Brain microvascular endothelial cell (primary cell): Measurements from ENCODE around the gene ORMDL1.
A peak's percentile ranks its signal among the peaks of the same experiment; 100 is the strongest.

Source experiments
- DNase-seq: peaks from one replicate; pipeline ENCODE4 v3.0.0-alpha.2; 2020
- H3K27ac ChIP-seq: fragments of 250-450 bp; sonication (Bioruptor Pico); 2 replicates; pipeline ENCODE4 v1.5.1; 2020; ENCODE audit warnings: mild to moderate bottlenecking, moderate library complexity
- H3K27me3 ChIP-seq: fragments of 250-450 bp; sonication (Bioruptor Pico); replicated peaks from 2 replicates; pipeline ENCODE4 v1.5.1; 2020; ENCODE audit warnings: mild to moderate bottlenecking
- H3K36me3 ChIP-seq: fragments of 250-450 bp; sonication (Bioruptor Pico); replicated peaks from 2 replicates; pipeline ENCODE4 v1.5.1; 2020; ENCODE audit warnings: mild to moderate bottlenecking
- H3K4me3 ChIP-seq: 2 replicates; pipeline ENCODE4 v1.5.1; 2011; ENCODE audit warnings: low read depth, mild to moderate bottlenecking, control low read depth, low read length, moderate library complexity
- in situ Hi-C: cut with HindIII; loops from 2 replicates; pipeline ENCODE4 v1.10.0; 2017; ENCODE audit warnings: low sequenced_read_pairs, low pct_ligation_motif_present
- TF ChIP-seq, protein P1 (sequence below): IDR thresholded peaks from 2 replicates; pipeline ENCODE4 v1.5.1; 2011; ENCODE audit warnings: low read depth, mild to moderate bottlenecking, moderate library complexity, low read length, control low read depth, inconsistent platforms; ENCODE audit errors: missing control alignments

Gene ORMDL1

DNA sequence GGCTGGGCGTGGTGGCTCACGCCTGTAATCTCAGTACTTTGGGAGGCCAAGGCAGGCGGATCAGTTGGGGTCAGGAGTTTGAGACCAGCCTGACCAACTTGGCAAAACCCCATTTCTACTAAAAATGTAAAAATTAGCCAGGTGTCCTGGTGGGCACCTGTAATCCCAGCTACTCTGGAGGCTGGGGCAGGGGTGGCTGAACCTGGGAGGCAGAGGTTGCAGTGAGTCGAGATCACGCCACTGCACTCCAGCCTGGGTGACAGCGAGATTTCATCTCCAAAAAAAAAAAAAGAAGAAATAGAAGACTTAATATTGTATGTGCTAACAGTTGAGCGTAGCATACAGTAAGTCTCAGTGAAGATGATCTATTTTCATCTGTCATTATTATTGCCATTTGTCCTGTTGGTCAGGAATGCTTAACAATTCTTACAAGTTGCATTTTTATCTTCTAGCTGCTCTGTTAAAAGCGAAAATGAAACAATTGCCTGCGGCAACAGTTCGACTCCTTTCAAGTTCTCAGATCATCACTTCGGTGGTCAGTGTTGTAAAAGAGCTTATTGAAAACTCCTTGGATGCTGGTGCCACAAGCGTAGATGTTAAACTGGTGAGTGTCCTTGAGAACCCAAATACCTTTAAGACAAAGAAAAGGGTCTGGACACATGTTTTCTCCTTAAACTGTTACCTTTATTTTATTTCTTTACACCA lies 7.4 kb upstream of the ORMDL1 start:
- DNase-seq = no peak
- H3K36me3 ChIP-seq = peaks cover 7% of the 10 kb centered on the region
- peak overlapping the region; percentile 9 for H3K4me3 ChIP-seq
- in situ Hi-C loops = no loop called here
- TF ChIP-seq, protein P1, sequence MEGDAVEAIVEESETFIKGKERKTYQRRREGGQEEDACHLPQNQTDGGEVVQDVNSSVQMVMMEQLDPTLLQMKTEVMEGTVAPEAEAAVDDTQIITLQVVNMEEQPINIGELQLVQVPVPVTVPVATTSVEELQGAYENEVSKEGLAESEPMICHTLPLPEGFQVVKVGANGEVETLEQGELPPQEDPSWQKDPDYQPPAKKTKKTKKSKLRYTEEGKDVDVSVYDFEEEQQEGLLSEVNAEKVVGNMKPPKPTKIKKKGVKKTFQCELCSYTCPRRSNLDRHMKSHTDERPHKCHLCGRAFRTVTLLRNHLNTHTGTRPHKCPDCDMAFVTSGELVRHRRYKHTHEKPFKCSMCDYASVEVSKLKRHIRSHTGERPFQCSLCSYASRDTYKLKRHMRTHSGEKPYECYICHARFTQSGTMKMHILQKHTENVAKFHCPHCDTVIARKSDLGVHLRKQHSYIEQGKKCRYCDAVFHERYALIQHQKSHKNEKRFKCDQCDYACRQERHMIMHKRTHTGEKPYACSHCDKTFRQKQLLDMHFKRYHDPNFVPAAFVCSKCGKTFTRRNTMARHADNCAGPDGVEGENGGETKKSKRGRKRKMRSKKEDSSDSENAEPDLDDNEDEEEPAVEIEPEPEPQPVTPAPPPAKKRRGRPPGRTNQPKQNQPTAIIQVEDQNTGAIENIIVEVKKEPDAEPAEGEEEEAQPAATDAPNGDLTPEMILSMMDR = no peak
- no peaks in the 10 kb centered on the region for H3K27me3 ChIP-seq
- H3K27ac ChIP-seq = no peak overlapping the region

DNA sequence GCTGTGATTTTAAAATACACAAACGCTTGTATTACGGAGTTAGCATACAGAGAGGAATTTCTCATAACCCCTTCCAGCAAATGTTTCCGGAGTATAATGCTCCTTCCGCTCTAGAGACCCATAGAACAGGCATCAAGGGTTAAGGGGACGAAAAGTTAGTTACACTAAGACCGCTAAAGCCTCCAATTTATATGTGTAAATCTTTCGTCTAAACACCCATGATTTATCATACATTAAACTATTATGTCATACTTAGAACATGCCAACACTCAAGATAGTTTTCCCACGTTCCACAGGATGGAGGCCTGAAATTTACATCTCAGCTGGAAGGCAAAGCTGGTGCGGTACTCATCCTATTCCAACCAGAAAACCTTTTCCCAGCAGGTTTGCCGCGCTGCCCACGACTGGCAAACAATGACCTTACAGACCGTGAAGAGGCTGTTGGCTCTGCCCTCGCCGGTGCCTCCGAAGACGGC lies 650 bp downstream of the ORMDL1 start:
- Histone ChIP-seq H3K4me3 (peak overlapping the region; percentile 91), H3K36me3 (peaks cover 19% of the 10 kb centered on the region), H3K27ac (peak overlapping the region; percentile 89), H3K27me3 (no peaks in the 10 kb centered on the region)
- TF ChIP-seq, protein P1 = no peak
- no peak for DNase-seq
- in situ Hi-C loops = no loop called here

DNA sequence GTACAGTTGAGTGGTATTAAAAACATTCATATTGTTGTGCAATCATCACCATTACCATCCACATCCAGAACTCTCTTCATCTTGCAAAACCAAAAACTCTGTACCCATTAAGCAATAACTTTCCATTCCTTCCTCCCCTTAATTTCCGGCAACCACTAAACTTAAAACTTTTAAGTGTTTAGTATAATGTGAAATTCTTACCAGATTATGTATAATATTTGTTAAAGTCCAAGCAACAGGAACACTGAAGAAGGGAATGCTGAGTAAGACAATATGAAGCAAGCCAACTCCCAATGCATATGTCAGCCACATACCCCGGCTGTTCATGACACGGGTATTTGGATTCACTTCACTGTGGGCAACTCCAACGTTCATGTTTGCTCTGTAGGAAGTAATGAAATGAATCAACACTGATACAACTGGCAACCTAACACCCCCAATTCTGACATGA lies 1.9 kb downstream of the ORMDL1 start:
- TF ChIP-seq, protein P1 = no peak
- Histone ChIP-seq H3K4me3 (peak overlapping the region; percentile 15), H3K36me3 (peaks cover 30% of the 10 kb centered on the region), H3K27me3 (no peaks in the 10 kb centered on the region), H3K27ac (peak overlapping the region; percentile 18)
- in situ Hi-C loops = no loop called here
- DNase-seq = no peak

- TF ChIP-seq, protein P1 = no peak
- Histone ChIP-seq H3K27ac (no peak overlapping the region), H3K36me3 (peaks cover 48% of the 10 kb centered on the region), H3K4me3 (no peak overlapping the region), H3K27me3 (no peaks in the 10 kb centered on the region)
- in situ Hi-C loops = no loop called here
- no peak for DNase-seq
These were observed 11.9 kb downstream of the ORMDL1 start for GRCh38 chr2:189772212-189772611.

DNA sequence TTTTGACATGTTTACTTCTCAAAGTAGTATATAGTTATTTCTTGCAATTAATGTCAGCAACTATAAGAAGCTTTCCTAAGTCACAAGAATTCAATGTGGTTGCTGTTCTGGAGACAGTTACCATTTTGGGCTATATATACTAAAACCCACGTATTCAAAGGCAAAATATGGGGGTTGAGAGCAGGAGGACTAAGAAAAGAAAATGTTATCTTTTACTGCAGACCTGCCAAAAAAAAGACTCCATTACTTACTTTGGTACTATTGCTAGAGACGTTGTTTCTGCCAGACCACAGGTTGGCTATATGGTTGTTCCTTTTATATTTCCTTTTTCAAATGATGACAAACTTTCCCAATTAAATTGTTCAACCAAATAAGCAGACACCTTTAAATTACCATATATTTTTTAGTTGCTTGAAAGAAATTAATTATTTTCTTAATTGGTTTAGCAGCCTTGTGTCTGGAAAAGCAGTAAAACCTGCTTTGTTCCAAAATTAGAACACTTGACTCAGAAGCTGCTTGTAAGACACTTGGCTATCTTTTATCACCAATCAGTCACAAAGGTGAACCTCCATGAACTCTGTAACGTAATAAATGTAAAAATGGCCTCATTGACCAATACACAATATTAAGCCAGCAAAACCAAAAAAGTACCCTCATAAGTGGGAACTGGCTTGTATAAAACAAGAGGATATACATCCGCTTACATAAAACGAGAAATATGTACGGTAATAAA lies 13.4 kb downstream of the ORMDL1 start:
- Histone ChIP-seq H3K27me3 (no peaks in the 10 kb centered on the region), H3K36me3 (peaks cover 45% of the 10 kb centered on the region), H3K4me3 (no peak overlapping the region), H3K27ac (no peak overlapping the region)
- in situ Hi-C loops = no loop called here
- DNase-seq = no peak
- TF ChIP-seq, protein P1 = no peak
